Smooth muscle cell (in vitro differentiated cells): ENCODE measurements around the gene PDE6C. TPM values are rescaled to one million over a fixed set of nuclear protein-coding genes. Genes with fewer than 3 reads are reported as not detected.

Source experiments
- DNase-seq: peaks from one replicate; lab custom pipeline; 2025; ENCODE audit not compliant: unreplicated experiment; lab: John Stamatoyannopoulos, UW
- H2AFZ ChIP-seq: fragments of 200-600 bp; sonication (generic); 2 replicates; pipeline ENCODE4 v1.6.0; 2016; ENCODE audit warnings: antibody characterized with exemption, low read depth, mild to moderate bottlenecking
- H3F3A ChIP-seq: fragments of 200-600 bp; sonication (generic); 2 replicates; pipeline ENCODE4 v1.6.0; 2017; ENCODE audit warnings: antibody characterized with exemption, low read depth
- H3K27ac ChIP-seq: fragments of 200-600 bp; sonication (generic); 2 replicates; pipeline ENCODE4 v1.5.1; 2016; ENCODE audit warnings: low read depth, mild to moderate bottlenecking
- H3K27me3 ChIP-seq: fragments of 200-600 bp; sonication (generic); 2 replicates; pipeline ENCODE4 v1.6.1; 2016; ENCODE audit warnings: low read depth, mild to moderate bottlenecking
- H3K36me3 ChIP-seq: fragments of 200-600 bp; sonication (generic); 2 replicates; pipeline ENCODE4 v1.5.1; 2016; ENCODE audit warnings: low read depth
- H3K4me1 ChIP-seq: fragments of 200-600 bp; sonication (generic); 2 replicates; pipeline ENCODE4 v1.5.1; 2016; ENCODE audit warnings: low read depth
- H3K4me2 ChIP-seq: fragments of 200-600 bp; sonication (generic); 2 replicates; pipeline ENCODE4 v1.6.0; 2016; ENCODE audit warnings: mild to moderate bottlenecking
- H3K4me3 ChIP-seq: fragments of 200-600 bp; sonication (generic); 2 replicates; pipeline ENCODE4 v1.5.1; 2016; ENCODE audit warnings: mild to moderate bottlenecking
- H3K79me2 ChIP-seq: fragments of 200-600 bp; sonication (generic); 2 replicates; pipeline ENCODE4 v1.6.0; 2016; ENCODE audit warnings: low read depth, mild to moderate bottlenecking
- H3K9ac ChIP-seq: fragments of 200-600 bp; sonication (generic); 2 replicates; pipeline ENCODE4 v1.6.0; 2016; ENCODE audit warnings: low read depth
- H3K9me3 ChIP-seq: fragments of 200-600 bp; sonication (generic); replicated peaks from 2 replicates; pipeline ENCODE4 v1.5.1; 2016; ENCODE audit warnings: low read depth
- H4K20me1 ChIP-seq: fragments of 200-600 bp; sonication (generic); 2 replicates; pipeline ENCODE4 v1.6.0; 2016; ENCODE audit warnings: low read depth
- WGBS: methylation state at CpG from one replicate; pipeline ENCODE4 v1.1.7; 2016; ENCODE audit warnings: low lambda C conversion rate; 5-methylcytosine and 5-hydroxymethylcytosine counted together
- polyA plus RNA-seq: library from polyadenylated mRNA; unstranded; fragments of >200 nt; fragmentation: Nextera tagmentation; extraction: Ambion mirVana; gene quantifications from 2 replicates; pipeline ENCODE4 v1.2.1, GENCODE V29; 2016
- total RNA-seq: library from RNA; depleted of rRNA; stranded (reverse); fragments of >200 nt; gene quantifications from 2 replicates; pipeline ENCODE4 v1.2.3, GENCODE V29; 2014
- TF ChIP-seq, protein P1 (sequence below): fragments of 200-600 bp; sonication (generic); IDR thresholded peaks from 2 replicates; pipeline ENCODE4 v1.5.1; 2017; ENCODE audit warnings: borderline replicate concordance, mild to moderate bottlenecking, antibody characterized with exemption; ENCODE audit not compliant: insufficient read depth, poor library complexity, severe bottlenecking

Gene PDE6C
- total RNA-seq (not detected in 2 replicates), polyA plus RNA-seq (not detected in 2 replicates)

DNA sequence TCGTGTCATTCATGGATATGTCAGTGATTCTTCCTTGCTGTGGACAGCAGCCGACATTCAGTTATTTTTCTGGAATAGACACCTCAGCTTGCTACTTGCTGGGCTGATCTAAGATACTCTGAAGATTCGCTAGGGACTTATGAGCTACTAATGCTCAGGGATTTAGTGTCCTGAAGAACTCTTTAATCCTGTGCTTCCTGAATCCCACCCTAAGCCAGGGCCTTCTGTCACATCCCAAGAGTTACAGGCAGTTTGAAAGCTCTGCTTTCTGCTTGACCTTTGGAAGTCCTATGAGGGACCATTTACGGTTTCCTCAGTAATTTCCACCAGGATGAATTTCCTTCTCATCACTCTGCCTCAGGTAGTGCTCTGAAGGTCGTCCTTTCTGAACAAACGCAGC lies at the start of gene PDE6C:
PDE6C (plus strand) TSS at position 227 of the 400 bp plus-strand sequence. CDS start 189 bp downstream, outside the sequence.
- Histone ChIP-seq H3K9ac (no peak within 1 kb of the TSS), H3K27me3 (peaks cover 7% of the 10 kb centered on the region), H3K9me3 (no peaks in the 10 kb centered on the region), H3K27ac (no peak within 1 kb of the TSS), H3K4me3 (no peak within 1 kb of the TSS), H2AFZ (no peak within 1 kb of the TSS), H3K36me3 (no peaks in the 10 kb centered on the region), H3F3A (no peaks in the 10 kb centered on the region), H3K4me1 (no peaks in the 10 kb centered on the region), H3K79me2 (no peaks in the 10 kb centered on the region), H3K4me2 (no peak within 1 kb of the TSS), H4K20me1 (no peaks in the 10 kb centered on the region)
- TF ChIP-seq, protein P1, sequence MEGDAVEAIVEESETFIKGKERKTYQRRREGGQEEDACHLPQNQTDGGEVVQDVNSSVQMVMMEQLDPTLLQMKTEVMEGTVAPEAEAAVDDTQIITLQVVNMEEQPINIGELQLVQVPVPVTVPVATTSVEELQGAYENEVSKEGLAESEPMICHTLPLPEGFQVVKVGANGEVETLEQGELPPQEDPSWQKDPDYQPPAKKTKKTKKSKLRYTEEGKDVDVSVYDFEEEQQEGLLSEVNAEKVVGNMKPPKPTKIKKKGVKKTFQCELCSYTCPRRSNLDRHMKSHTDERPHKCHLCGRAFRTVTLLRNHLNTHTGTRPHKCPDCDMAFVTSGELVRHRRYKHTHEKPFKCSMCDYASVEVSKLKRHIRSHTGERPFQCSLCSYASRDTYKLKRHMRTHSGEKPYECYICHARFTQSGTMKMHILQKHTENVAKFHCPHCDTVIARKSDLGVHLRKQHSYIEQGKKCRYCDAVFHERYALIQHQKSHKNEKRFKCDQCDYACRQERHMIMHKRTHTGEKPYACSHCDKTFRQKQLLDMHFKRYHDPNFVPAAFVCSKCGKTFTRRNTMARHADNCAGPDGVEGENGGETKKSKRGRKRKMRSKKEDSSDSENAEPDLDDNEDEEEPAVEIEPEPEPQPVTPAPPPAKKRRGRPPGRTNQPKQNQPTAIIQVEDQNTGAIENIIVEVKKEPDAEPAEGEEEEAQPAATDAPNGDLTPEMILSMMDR, result no peak
- 81% methylated on average over 6 of the region's 6 CpGs for whole genome bisulfite sequencing
- no peak for DNase-seq

DNA sequence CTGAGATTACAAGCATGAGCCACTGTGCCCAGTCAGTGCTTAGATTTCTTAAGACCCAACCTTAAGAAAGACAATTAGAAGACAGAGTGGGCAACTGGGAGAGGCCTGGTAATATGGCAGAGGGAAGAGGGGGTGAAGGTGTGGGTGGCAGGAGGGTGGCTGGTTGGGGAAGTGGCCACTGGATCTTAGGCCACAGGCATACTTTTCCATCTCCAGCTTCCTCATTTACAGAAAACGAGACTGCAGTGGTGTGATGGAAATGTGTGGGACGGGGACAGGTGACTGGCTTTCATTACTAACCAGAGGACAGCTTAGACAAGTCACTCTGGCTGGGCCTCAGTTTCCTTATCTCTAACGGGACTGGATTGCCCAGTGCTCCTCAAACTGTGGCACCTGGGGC lies 46.9 kb upstream of the PDE6C start:
- Histone ChIP-seq H2AFZ (no peak overlapping the region), H3F3A (no peaks in the 10 kb centered on the region)
- DNase-seq, result no peak

DNA sequence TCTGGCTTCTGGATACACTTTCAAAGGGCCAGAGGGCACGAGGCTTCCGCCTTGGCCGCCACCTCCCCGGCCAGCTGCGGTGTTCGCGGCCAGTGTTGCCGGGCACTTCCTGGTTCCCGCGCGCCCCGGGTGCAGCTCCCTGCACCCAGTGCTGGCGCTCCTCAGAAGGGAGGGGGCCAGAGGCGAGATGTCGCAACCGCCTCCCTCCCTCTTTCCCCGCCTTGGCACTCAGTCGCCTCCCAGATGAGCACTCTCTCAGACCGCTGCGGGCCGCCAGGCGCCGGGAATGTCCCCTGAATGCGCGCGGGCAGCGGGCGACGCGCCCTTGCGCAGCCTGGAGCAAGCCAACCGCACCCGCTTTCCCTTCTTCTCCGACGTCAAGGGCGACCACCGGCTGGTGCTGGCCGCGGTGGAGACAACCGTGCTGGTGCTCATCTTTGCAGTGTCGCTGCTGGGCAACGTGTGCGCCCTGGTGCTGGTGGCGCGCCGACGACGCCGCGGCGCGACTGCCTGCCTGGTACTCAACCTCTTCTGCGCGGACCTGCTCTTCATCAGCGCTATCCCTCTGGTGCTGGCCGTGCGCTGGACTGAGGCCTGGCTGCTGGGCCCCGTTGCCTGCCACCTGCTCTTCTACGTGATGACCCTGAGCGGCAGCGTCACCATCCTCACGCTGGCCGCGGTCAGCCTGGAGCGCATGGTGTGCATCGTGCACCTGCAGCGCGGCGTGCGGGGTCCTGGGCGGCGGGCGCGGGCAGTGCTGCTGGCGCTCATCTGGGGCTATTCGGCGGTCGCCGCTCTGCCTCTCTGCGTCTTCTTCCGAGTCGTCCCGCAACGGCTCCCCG lies 45.7 kb upstream of the PDE6C start, which contains the start of gene FFAR4:
FFAR4 (plus strand) TSS at position 231 of the 842 bp plus-strand sequence; CDS start at position 287, 56 bp downstream.
- Histone ChIP-seq H3K4me3 (peak within 1 kb of the TSS; percentile 38), H3K27ac (no peak within 1 kb of the TSS), H3K4me1 (peaks cover 4% of the 10 kb centered on the region), H3K36me3 (no peaks in the 10 kb centered on the region), H3K4me2 (peak within 1 kb of the TSS; percentile 76), H3K9me3 (no peaks in the 10 kb centered on the region), H3F3A (no peaks in the 10 kb centered on the region), H4K20me1 (no peaks in the 10 kb centered on the region), H3K27me3 (peaks cover 86% of the 10 kb centered on the region), H3K79me2 (no peaks in the 10 kb centered on the region), H3K9ac (no peak within 1 kb of the TSS), H2AFZ (no peak within 1 kb of the TSS)
- no peak for DNase-seq
- 2% methylated on average over 81 of the region's 85 CpGs for WGBS
- TF ChIP-seq, protein P1, result no peak

More for the DNA sequence above, 46.9 kb upstream of the PDE6C start:
- Histone ChIP-seq H3K9me3 (no peaks in the 10 kb centered on the region), H3K9ac (no peak overlapping the region), H3K4me2 (no peak overlapping the region), H4K20me1 (no peaks in the 10 kb centered on the region), H3K36me3 (no peaks in the 10 kb centered on the region), H3K4me1 (peaks cover 4% of the 10 kb centered on the region), H3K79me2 (no peaks in the 10 kb centered on the region), H3K4me3 (no peak overlapping the region), H3K27me3 (peaks cover 74% of the 10 kb centered on the region), H3K27ac (no peak overlapping the region)
- TF ChIP-seq, protein P1, result no peak
- WGBS, result 77% methylated on average over 3 of the region's 3 CpGs
